Naive thymus-derived CD8-positive, alpha-beta T cell (primary cell): ENCODE data around the gene ARHGDIA. TPM values are rescaled to one million over a fixed set of nuclear protein-coding genes. Genes with fewer than 3 reads are reported as not detected.

ENCODE experiments used
- ATAC-seq, 2 donors: fragments of 150-1000 bp; cut with Tn5 transposase in 1 of 2; sonication (Bioruptor Pico), chemical (Tn5 transposase) in 1 of 2; 1 replicate in 1 of 2; 2 replicates in 1 of 2; pipeline ENCODE4 v1.10.0; 2021; ENCODE audit warnings: mild to moderate bottlenecking in 2 of 2, moderate library complexity in 2 of 2
- POLR2A ChIA-PET: fragments of 350-600 bp; sonication (Branson Sonifier 250); formaldehyde crosslinking; loops from one replicate; lab custom pipeline; 2021; ENCODE audit warnings: antibody characterized with exemption; lab: Charles Lee
- DNase-seq, 10 donors: peaks; one replicate each; pipeline versions ENCODE4 v3.0.0 to v3.0.0-alpha.2; 2020 to 2022
- H3K27ac Mint-ChIP-seq, 10 donors: one replicate each; pipeline ENCODE4 v1.8.0; 2020 to 2022; ENCODE audit warnings: mild to moderate bottlenecking in 10 of 10, mixed read lengths in 10 of 10, moderate library complexity in 4 of 10, inconsistent platforms in 1 of 10
- H3K27me3 Mint-ChIP-seq, 5 donors: one replicate each; pipeline ENCODE4 v1.8.0; 2021 to 2022; ENCODE audit warnings: mixed read lengths in 5 of 5
- H3K36me3 Mint-ChIP-seq, 3 donors: one replicate each; pipeline ENCODE4 v1.8.0; 2020 to 2022; ENCODE audit warnings: mixed read lengths in 3 of 3, mild to moderate bottlenecking in 2 of 3, inconsistent platforms in 1 of 3
- H3K4me1 Mint-ChIP-seq, 4 donors: one replicate each; pipeline ENCODE4 v1.8.0; 2021 to 2022; ENCODE audit warnings: mixed read lengths in 4 of 4
- H3K4me3 Mint-ChIP-seq, 10 donors: one replicate each; pipeline ENCODE4 v1.8.0; 2020 to 2022; ENCODE audit warnings: mild to moderate bottlenecking in 10 of 10, mixed read lengths in 10 of 10, moderate library complexity in 6 of 10, inconsistent platforms in 1 of 10
- H3K9me3 Mint-ChIP-seq, 9 donors: one replicate each; pipeline ENCODE4 v1.8.0; 2020 to 2022; ENCODE audit warnings: mixed read lengths in 9 of 9, mild to moderate bottlenecking in 3 of 9, inconsistent platforms in 1 of 9, moderate library complexity in 1 of 9
- polyA plus RNA-seq, 3 donors: library from polyadenylated mRNA; unstranded; fragments of 300-500 nt; fragmentation: Illumina TruSeq; gene quantifications; one replicate each; pipeline ENCODE4 v1.2.3, GENCODE V29; 2021
- total RNA-seq, 8 experiments: library from RNA in 2 of 8; stranded (reverse) in 2 of 8; gene quantifications; one replicate each; pipeline ENCODE4 v1.2.3 and lab custom pipeline; 2021 to 2026

ARHGDIA gene
- total and polyA plus RNA-seq, 5 experiments from 2014 or later = 55.1 to 343 (median 102) TPM

DNA sequence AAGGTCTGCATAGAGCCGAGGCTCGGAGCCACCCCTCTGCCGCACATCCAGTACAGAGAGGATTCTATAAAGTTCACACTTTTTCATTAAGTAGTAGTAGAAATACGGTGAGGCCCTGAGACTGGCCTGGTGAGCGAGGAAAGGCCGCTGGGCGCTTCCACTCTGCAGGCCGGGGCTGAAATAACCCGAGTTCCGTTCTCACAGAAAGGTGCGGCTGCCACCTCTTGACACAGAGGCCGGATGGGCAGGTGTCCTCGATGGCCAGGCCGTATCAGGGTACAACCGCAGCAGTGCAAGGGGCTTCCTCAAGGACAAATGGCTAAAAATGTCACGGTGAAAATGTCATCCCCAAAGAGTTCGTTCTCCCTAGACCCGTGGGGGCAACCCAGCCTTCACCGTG lies 40.8 kb upstream of the ARHGDIA start:
- Mint-ChIP-seq H3K9me3 (no peaks in the 10 kb centered on the region), H3K4me1 (peaks cover 4 to 32% (median 18%) of the 10 kb centered on the region in 4 donors), H3K27ac (peak overlapping the region in 5 of 10 donors; percentile 36 to 84 (median 56)), H3K4me3 (peak overlapping the region; percentile 32 to 84 (median 69)), H3K36me3 (peaks cover 0 to 29% (median 4%) of the 10 kb centered on the region in 3 donors), H3K27me3 (no peaks in the 10 kb centered on the region)
- DNase-seq (no peak), ATAC-seq (no peak)
- POLR2A ChIA-PET = interaction anchor here (0.6 to 1.9 kb wide), 4 partner anchors 14 to 29 kb away, joined by 4 to 8 read pairs (median 6); partner anchors contain the start of gene MAFG

DNA sequence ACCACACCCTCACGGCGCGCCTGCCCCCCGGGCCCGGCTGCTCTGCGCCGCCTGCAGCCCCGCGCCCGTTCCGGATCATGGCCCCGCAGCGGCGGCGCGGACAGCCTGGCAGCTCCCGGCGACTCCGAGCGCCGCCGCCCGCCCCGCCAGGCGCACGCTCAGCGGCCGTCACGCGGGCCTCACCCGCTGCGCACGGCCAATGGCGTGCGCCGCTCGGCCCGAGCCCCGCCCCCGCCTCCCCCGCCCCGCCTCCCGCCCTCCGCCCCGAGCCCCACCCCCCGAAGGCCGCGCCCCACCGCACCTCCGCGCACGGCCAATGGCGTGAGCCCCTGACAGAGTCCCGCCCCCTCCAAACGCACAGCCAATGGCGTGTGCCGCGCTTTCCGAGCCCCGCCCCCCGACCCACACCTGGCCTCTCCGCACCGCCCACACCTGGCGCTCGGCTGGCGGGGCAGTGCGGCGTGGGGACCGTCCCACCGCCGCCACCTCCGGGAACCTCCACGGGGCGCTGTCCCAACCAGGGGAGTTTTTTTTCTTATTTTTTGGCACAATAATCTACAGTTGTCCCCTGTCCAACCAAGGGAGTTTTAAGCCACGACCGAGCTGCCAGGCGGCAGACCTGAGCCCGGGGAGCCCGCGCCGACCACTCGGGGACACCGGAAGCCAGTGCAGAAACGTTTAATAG lies 40.3 kb upstream of the ARHGDIA start, which contains the start of gene PCYT2:
TSS of gene PCYT2 (minus strand) at position 123 of the 685 bp plus-strand sequence. CDS start at position 79, 44 bp downstream.
- Mint-ChIP-seq H3K9me3 (no peaks in the 10 kb centered on the region), H3K36me3 (peaks cover 0 to 26% (median 4%) of the 10 kb centered on the region in 3 donors), H3K27me3 (no peaks in the 10 kb centered on the region), H3K27ac (peak within 1 kb of the TSS in 7 of 10 donors; percentile 39 to 84 (median 71)), H3K4me3 (peak within 1 kb of the TSS; percentile 69 to 91 (median 84)), H3K4me1 (peaks cover 3 to 26% (median 13%) of the 10 kb centered on the region in 4 donors)
- ATAC-seq = peak; percentile 91 to 96
- peak; percentile 85 to 96 (median 92) for DNase-seq
- POLR2A ChIA-PET = interaction anchor here (0.9 to 2.6 kb wide), 4 partner anchors 14 to 57 kb away, joined by 3 to 16 read pairs (median 10); partner anchors contain the start of genes ALYREF and ANAPC11

DNA sequence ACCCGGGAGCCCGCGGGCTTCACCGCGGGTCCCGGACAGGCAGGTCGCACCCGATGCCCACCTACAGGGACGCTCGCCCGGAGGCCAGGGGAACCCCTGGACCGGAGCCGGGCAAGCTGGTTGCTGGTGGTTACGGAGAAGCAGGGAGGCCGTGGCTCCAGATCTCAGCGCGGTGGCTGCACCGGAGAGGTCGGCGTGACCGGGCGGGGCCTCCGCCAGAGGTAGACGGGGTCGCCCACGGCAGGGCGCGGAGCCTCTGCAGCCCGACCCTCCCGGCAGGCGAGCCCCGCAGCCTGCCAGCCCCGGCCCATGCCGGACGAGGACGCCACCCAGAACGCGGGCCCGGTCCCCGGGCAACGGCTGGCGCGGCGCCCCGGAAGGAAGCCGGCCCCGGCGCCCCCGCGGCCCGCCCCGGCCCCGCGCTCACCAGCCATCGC lies 39.7 kb upstream of the ARHGDIA start:
- Mint-ChIP-seq H3K27me3 (no peaks in the 10 kb centered on the region), H3K9me3 (no peaks in the 10 kb centered on the region), H3K36me3 (peaks cover 0 to 23% (median 4%) of the 10 kb centered on the region in 3 donors), H3K27ac (peak overlapping the region in 2 of 10 donors; percentile 38 to 78), H3K4me3 (peak overlapping the region; percentile 69 to 91 (median 84)), H3K4me1 (peaks cover 2 to 22% (median 10%) of the 10 kb centered on the region in 4 donors)
- no peak for ATAC-seq
- POLR2A ChIA-PET = interaction anchor here (1.1 to 2.6 kb wide), 3 partner anchors 18 to 58 kb away, joined by 3 to 16 read pairs (median 14); partner anchors contain the start of genes ALYREF and ANAPC11
- DNase-seq = no peak

DNA sequence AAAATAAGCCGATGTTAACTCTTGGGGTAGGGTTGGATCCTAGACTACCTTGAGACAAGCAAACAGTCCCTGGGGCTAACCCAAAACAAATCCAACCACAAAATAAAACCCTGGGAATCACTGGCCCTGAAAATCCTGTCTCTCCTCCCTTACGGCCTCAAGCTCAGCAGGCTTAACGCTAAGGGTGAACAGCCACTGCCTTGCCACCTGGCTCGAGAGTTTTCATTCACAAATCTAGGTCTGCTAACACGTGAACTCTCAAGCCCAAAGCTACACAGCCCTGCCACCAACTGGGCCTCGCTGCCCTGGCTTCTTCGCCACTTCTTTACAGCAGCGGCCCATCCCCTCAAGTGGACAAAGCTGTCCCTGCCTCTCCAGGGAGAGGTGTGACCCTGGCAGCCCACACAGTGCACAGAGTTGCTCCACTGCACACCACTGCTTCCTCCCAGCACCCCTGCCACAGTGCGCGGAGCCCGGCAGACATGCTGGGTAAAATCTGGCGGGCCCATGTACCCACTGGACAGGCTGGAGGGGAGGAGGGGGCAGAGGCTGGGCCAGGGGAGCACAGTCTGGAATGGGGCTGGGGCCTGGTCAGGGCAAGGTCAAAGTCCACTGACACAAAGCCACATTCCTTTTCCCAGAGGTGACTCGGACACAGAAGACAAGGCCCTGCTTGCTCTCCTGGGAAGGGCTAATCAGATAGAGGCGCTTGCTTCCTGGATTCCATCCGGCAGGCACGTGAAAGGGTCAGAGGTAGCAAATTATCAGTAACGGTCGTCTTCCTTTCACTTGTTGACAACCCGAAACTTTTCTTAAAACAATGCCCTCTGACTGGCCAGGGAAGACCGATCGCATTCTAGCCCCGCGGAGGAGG lies 39.1 kb upstream of the ARHGDIA start:
- Mint-ChIP-seq H3K9me3 (no peaks in the 10 kb centered on the region), H3K4me1 (peaks cover 0 to 18% (median 9%) of the 10 kb centered on the region in 4 donors), H3K27me3 (no peaks in the 10 kb centered on the region), H3K4me3 (peak overlapping the region; percentile 69 to 91 (median 84)), H3K27ac (peak overlapping the region in 6 of 10 donors; percentile 38 to 78 (median 64)), H3K36me3 (peaks cover 0 to 22% (median 4%) of the 10 kb centered on the region in 3 donors)
- DNase-seq (no peak), ATAC-seq (no peak)
- POLR2A ChIA-PET = interaction anchor here (1.9 to 2.6 kb wide), 2 partner anchors 17 to 38 kb away, joined by 14 to 16 read pairs; partner anchors contain the start of genes ALYREF and ANAPC11

DNA sequence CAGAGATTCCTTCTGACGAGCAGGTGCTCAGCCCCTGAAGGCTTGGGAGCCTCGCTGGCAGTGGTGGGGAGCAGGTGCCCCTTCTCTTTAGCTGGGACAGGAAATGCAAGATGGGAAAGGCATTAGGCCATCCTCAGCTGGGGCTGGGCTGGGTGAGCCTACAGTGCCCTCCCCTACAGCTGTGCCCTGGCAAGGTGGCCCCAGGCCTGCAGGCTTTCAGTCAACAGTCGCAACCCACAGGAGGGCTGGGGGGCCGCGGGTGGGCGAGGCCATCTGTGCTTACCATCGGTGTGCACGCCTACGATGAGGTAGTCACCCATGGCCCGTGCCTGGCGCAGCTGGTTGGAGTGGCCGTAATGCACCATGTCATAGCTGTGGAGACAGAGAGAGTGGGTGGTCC lies 38.1 kb upstream of the ARHGDIA start:
- peaks cover 0 to 14% (median 9%) of the 10 kb centered on the region in 4 donors for H3K4me1 Mint-ChIP-seq
- H3K9me3 Mint-ChIP-seq = no peaks in the 10 kb centered on the region
- H3K4me3 Mint-ChIP-seq = peak overlapping the region in 8 of 10 donors; percentile 11 to 91 (median 52)
- POLR2A ChIA-PET = interaction anchor here (2.6 kb wide), 1 partner anchor 16 kb away, joined by 16 read pairs; the partner anchor contains the start of genes ALYREF and ANAPC11
- DNase-seq = no peak
- H3K36me3 Mint-ChIP-seq = peaks cover 0 to 16% (median 4%) of the 10 kb centered on the region in 3 donors
- H3K27me3 Mint-ChIP-seq = no peaks in the 10 kb centered on the region
- H3K27ac Mint-ChIP-seq = no peak overlapping the region
- ATAC-seq = no peak

DNA sequence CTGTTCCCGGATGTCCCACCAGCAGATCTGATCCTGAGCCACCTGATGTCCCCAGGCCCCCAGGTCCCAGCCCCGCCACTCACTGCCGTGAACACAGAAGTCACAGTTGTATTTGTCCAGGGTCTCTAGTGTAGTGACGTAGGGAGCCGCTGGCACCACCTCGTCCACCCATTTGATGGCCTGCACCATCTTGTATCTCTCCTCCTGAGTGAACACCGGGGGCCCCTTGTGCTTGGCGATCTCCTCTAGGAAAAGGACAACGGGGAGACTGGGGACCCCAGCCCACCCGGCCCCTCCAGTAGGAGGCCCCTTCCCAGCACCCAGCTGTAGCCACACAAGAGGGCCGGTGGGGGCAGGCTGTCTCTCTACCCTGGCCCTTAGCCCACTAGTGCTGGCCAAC lies 37.7 kb upstream of the ARHGDIA start:
- Mint-ChIP-seq H3K9me3 (no peaks in the 10 kb centered on the region), H3K27me3 (no peaks in the 10 kb centered on the region), H3K4me3 (peak overlapping the region in 1 of 10 donors; percentile 10), H3K27ac (no peak overlapping the region), H3K4me1 (peaks cover 0 to 13% (median 9%) of the 10 kb centered on the region in 4 donors), H3K36me3 (peaks cover 0 to 16% (median 4%) of the 10 kb centered on the region in 3 donors)
- ATAC-seq (no peak), DNase-seq (no peak)
- POLR2A ChIA-PET = interaction anchor here (1.4 kb wide), 1 partner anchor 8 kb away, joined by 3 read pairs; no protein-coding TSS in a partner anchor

DNA sequence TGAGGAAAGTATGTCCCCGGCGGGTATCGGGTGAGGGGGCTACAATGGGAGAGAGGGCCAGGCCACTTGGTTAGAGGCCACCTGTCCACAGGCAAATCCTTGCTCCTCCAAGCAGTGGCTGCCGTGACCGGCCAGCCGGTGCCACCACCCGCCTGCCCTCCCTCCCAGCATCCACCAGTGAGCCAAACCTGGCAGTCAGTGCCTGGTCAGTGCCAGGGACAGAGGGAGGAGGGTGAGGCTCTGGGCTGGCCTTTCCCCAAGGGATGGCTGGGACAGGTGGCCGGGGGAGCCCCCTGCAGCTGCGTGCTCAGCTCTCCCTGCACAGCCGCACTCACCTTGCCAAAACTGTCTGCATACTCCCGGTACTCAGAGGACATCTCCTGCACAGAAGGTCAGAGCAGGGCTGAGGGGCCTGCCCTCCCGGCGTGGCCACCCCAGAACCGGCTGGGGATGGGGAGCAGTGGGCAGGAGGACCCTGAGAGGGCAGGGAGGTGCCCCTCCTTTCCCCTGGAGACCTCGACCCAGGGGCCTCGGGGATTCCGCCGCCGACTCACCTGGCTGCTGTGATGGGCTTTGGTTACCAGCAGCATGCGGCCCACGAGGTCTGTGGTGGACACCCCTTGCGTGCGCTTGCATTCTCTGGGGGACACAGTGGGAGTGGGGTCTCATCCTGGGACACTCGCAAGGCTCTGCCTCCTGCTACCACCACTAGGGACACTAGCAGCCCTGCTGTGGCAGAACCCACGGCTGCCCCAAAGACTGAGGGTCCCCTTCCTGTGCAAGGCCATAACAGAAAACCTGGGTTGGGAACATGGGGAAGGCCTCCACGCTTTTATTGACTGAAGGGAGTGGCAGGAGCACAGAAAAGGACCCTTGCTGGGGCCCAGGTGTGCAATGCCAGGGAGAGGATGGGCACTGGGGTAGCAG lies 36.3 kb upstream of the ARHGDIA start:
- H3K9me3 Mint-ChIP-seq = no peaks in the 10 kb centered on the region
- no peak overlapping the region for H3K4me3 Mint-ChIP-seq
- H3K4me1 Mint-ChIP-seq = peaks cover 0 to 11% (median 8%) of the 10 kb centered on the region in 4 donors
- H3K36me3 Mint-ChIP-seq = peaks cover 0 to 7% (median 0%) of the 10 kb centered on the region in 3 donors
- no peak overlapping the region for H3K27ac Mint-ChIP-seq
- no peak for DNase-seq
- POLR2A ChIA-PET = interaction anchor here (0.8 to 1.4 kb wide), 2 partner anchors 9 to 10 kb away, joined by 3 to 4 read pairs; no protein-coding TSS in a partner anchor
- ATAC-seq = no peak
- H3K27me3 Mint-ChIP-seq = no peaks in the 10 kb centered on the region

DNA sequence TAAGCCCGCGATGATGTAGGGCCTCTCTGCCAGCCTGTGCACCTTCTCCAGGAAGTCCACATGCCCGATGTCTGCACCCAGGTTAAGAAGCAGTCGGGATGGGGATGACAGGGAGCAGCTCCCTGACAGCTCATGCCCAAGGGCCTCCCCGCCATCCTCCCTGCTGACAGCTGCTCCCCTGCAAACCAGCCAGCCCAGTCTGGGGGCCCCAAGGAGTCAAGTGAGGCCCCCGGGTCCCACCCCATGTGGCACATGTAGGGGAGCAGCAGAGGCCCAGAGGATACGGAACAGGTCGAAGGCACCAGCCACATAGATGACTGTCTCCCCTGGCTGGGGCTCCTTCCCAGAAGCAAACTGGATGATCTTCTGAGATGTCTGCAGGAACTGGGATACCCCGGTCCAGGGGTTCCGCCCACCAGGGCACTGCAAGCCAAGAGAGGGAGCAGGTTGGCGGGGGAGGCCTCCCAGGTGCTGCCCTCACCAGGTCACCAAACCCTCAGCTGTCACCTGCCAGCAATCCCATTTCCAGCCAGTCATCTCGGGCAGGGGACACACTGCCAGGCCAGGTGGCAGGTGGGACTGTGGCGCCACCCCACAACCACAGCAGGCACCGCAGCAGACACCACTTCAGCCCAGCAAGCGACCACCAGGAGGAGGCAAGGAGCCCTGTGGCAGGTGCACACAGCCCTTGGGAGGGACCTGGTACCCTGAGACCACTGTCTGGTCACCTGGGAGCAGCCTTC lies 35.5 kb upstream of the ARHGDIA start:
- Mint-ChIP-seq H3K4me3 (peak overlapping the region in 1 of 10 donors; percentile 10), H3K27ac (no peak overlapping the region), H3K27me3 (peaks cover 0 to under 1% (median 0%) of the 10 kb centered on the region in 5 donors), H3K9me3 (no peaks in the 10 kb centered on the region), H3K4me1 (peaks cover 0 to 8% (median 5%) of the 10 kb centered on the region in 4 donors), H3K36me3 (peaks cover 0 to 5% (median 0%) of the 10 kb centered on the region in 3 donors)
- ATAC-seq (no peak), DNase-seq (no peak)
- POLR2A ChIA-PET = no interaction called here

DNA sequence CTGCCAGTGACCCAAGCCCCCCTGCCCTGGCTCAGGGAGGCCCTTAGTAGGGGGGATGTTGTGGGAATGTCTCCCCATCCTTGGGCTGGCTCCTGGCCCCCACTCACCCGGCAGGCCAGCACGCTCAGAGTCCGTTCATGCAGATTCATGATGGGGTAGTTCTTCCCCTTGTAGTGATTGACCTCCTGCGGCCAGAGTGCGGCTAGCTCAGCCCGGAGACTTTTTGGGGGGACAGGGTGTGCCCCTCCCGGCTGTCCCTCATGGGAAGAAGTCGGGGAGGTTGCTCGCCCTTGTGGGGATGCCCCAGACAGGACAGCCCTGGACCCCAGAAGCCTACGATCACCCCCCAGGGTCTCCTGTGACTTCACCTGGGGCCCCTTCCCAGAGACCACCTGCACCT lies 34.9 kb upstream of the ARHGDIA start:
- POLR2A ChIA-PET = interaction anchor here (0.7 kb wide), 1 partner anchor 14 kb away, joined by 3 read pairs; the partner anchor contains the start of genes ALYREF and ANAPC11
- no peak overlapping the region for H3K4me3 Mint-ChIP-seq
- H3K36me3 Mint-ChIP-seq = peaks cover 0 to 6% (median 2%) of the 10 kb centered on the region in 3 donors
- ATAC-seq (no peak), DNase-seq (no peak)
- peaks cover 0 to 10% (median 7%) of the 10 kb centered on the region in 4 donors for H3K4me1 Mint-ChIP-seq
- peaks cover 3 to 7% (median 4%) of the 10 kb centered on the region in 5 donors for H3K27me3 Mint-ChIP-seq
- H3K27ac Mint-ChIP-seq = no peak overlapping the region
- H3K9me3 Mint-ChIP-seq = no peaks in the 10 kb centered on the region

DNA sequence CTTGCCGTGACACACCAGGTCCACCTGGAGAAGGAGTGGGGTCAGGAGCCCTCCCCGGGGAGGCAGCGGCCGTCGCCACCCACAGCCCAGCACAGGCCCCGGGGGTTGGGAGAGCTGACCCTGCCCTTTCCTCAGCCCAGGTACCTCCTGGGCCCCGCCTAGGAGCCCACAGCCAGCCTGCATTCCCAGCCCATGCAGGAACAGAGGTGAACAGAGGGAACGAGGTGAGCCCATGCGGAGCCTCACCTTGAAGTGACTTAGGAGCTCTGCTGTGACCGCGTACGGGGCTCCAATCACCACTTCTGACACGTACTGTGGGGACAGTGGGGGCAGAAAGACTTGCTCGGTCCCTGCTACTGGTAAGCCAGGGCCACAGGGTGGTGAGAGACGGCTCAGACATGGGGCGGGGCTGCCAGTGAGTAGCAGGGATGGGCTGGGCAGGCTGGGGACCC lies 34.3 kb upstream of the ARHGDIA start:
- POLR2A ChIA-PET = interaction anchor here (0.7 kb wide), 1 partner anchor 14 kb away, joined by 3 read pairs; the partner anchor contains the start of genes ALYREF and ANAPC11
- peaks cover 2 to 13% (median 10%) of the 10 kb centered on the region in 4 donors for H3K4me1 Mint-ChIP-seq
- no peaks in the 10 kb centered on the region for H3K9me3 Mint-ChIP-seq
- H3K4me3 Mint-ChIP-seq = no peak overlapping the region
- peaks cover 0 to 12% (median 6%) of the 10 kb centered on the region in 3 donors for H3K36me3 Mint-ChIP-seq
- no peak overlapping the region for H3K27ac Mint-ChIP-seq
- no peak for DNase-seq
- no peak for ATAC-seq
- peaks cover 5 to 12% (median 10%) of the 10 kb centered on the region in 5 donors for H3K27me3 Mint-ChIP-seq
